Measurements from ENCODE around the gene USP31.

Gene USP31

DNA sequence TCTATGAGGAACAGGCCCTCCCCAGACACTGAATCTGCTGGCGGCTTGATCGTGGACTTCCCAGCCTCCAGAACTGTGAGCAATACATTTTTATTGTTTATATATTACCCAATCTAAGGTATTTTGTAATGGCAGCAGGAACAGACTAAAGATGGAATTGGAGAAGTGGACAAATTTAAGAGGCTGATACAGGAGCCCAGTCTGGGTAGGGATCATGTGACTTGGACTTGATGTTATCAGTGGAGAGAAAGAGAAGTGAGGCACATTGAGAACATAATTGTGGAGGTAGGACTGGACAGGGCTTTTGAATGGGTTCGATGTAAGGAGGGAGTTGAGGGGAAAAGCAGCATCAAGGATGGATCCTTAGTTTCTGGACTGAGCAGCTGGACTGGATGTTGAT, 93.8 kb downstream of the USP31 start:
- TF ChIP-seq, protein P1, sequence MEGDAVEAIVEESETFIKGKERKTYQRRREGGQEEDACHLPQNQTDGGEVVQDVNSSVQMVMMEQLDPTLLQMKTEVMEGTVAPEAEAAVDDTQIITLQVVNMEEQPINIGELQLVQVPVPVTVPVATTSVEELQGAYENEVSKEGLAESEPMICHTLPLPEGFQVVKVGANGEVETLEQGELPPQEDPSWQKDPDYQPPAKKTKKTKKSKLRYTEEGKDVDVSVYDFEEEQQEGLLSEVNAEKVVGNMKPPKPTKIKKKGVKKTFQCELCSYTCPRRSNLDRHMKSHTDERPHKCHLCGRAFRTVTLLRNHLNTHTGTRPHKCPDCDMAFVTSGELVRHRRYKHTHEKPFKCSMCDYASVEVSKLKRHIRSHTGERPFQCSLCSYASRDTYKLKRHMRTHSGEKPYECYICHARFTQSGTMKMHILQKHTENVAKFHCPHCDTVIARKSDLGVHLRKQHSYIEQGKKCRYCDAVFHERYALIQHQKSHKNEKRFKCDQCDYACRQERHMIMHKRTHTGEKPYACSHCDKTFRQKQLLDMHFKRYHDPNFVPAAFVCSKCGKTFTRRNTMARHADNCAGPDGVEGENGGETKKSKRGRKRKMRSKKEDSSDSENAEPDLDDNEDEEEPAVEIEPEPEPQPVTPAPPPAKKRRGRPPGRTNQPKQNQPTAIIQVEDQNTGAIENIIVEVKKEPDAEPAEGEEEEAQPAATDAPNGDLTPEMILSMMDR (IDR thresholded peaks at IDR 0.05), result no peak

DNA sequence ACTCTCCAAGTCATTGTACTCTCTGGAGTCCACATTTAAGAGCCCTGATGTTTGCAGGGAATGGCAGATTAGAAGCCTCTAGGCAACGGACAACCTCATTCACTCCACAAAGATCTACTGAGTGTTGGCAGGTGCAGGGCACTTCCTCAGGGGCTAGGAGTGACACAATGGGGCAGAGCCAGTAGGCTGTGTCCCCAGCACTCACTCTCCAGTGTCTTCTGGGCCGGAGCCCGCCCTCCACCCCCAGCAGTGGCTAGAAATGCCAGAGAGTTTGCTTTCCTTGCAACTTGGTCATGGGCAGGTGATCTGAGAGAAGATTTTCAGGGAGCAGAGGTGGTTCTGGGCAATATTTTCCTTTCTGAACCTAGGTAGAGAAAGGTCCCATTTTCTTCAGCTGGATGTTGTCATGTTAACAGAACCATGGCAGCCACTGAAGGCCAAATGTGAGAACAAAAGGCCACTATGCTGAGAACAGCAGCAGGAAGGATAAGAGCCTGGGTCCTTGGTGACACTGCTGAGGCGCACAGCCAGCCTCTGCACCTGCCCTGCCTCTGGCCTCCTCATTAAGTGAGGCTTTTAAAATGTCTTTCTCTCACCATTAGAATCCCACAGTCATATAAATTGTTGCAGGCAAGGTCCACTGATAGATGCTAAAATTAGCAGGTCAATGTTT, 96.2 kb downstream of the USP31 start:
- TF ChIP-seq, protein P1 (IDR thresholded peaks at IDR 0.05), result no peak

GRCh38 chr16:23052221-23052620, 97.0 kb downstream of the USP31 start:
- TF ChIP-seq, protein P1 (IDR thresholded peaks at IDR 0.05), result no peak

- TF ChIP-seq, protein P1 (IDR thresholded peaks at IDR 0.05), result no peak
Observed at GRCh38 chr16:23051587-23051986, 97.7 kb downstream of the USP31 start.

DNA sequence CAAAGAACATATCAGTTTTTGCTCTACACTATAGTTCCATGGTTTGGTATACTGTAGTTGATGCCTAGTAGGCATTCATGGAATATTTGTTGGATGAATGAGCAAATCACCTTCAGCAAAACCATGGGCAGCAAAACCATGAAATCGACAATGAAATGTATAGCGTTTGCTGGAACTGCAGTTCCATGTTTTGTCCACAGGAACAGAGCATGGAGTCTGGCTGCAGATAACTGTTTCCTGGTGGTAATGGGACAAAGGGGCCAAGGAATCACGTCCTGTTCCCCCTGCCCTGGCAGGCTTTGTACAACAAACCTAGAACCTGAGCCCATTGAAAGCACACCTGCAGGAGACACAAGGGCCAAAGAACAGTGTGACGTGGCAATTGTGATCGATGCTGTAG, 101.1 kb downstream of the USP31 start:
- TF ChIP-seq, protein P1 (IDR thresholded peaks at IDR 0.05), result no peak

- TF ChIP-seq, protein P1 (IDR thresholded peaks at IDR 0.05), result no peak
Observed at GRCh38 chr16:23045025-23045424, 104.2 kb downstream of the USP31 start.

GRCh38 chr16:23040246-23040645, 109.0 kb downstream of the USP31 start:
- TF ChIP-seq, protein P1 (IDR thresholded peaks at IDR 0.05), result no peak

DNA sequence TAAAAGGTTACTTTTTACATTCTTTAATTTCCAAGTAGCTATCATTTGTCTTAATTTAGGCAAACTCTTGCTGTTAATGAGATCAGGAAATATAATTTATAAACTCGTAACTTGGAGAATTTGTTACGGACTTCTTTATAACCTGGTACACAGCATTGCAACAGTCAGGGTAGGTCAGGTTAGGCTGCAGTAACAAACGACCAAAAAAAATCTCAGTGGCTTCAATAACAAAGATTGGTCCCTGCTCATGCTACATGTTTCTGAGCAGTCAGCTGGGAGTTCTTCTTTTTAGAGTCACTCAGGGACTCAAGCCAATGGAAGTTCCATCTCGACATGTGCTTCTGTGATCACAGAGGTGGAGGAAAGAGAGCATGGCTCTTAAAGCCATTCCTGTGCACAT, 110.1 kb downstream of the USP31 start:
- TF ChIP-seq, protein P1 (IDR thresholded peaks at IDR 0.05), result no peak
